HG02588 (cell line): ENCODE results near the gene GPHN.
"Not testable (repeated sequence)": the region's sequence is repeated elsewhere in the genome, so short reads cannot be mapped to it uniquely, and the experiment has no call there.

ENCODE experiments used
- ATAC-seq: cut with Tn5 transposase; IDR thresholded peaks from one replicate; pipeline ENCODE4 v1.9.1; 2021; ENCODE audit warnings: mild to moderate bottlenecking, moderate library complexity; ENCODE audit not compliant: unreplicated experiment

GPHN gene

GRCh38 chr14:66758031-66758613, 250.2 kb downstream of the GPHN start:
- no peak for ATAC-seq

GRCh38 chr14:66772146-66772545, 264.2 kb downstream of the GPHN start:
- ATAC-seq: no peak

DNA sequence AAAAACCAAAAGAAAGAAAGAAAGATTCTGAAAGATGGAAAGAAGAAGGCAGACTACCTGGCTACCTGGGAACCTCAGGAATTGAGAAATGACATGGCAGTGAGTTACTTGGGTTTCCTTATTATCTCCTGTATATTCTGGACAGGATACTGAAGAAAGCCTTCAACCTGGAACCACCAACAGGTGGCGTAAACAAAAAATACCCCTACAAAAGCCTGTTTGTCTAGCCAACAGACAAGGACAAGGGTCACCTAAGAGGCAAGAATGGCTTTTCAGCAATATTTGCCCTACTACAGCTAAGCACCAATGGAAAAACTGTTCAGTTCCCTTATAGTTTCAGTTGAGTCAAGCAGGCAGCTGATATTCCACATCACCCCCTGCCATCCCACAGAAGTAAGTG, 274.9 kb downstream of the GPHN start:
- ATAC-seq: no peak

- ATAC-seq: no peak
Observed at GRCh38 chr14:66790101-66790500, 282.2 kb downstream of the GPHN start.

DNA sequence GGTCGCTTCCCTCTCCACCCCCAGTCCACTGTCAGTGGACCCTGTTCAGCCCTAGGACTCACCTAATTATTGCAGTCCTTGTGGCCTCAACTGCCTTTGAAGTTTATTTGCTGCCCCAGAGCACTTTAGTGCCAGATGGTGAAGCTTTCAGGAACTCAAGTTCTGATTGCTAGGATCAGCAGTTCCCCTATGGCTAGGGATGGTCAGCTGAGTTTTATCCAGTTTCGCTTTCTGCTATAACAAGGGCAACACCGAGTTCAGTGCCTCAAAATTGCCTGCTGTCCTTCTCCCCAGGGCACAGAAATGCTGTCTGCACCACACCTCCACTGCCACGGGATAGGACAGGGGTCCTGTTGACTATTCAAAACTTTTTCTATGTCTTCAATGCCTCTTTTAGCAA, 295.0 kb downstream of the GPHN start:
- no peak for ATAC-seq

GRCh38 chr14:66804141-66804540, 296.2 kb downstream of the GPHN start:
- ATAC-seq: no peak

DNA sequence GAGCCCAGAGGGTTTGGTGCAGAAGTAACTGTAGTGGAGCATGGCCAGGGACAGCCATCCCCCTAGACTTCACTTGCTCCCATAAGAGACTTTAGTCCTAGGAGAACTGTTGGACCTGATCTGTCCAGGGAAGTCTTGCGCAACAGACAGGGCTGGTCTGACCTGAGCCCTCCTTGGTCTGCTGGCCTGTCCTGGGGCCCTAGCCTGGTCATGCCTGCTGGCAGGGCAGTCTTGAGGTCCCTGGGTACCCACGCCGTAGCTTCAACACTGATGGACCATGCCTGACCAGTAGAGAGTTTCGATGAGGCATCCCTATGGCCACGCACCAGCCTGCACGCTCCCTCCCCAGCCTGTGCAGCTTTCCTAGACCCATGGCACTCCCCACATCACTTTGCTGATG, 305.7 kb downstream of the GPHN start:
- ATAC-seq: no peak

DNA sequence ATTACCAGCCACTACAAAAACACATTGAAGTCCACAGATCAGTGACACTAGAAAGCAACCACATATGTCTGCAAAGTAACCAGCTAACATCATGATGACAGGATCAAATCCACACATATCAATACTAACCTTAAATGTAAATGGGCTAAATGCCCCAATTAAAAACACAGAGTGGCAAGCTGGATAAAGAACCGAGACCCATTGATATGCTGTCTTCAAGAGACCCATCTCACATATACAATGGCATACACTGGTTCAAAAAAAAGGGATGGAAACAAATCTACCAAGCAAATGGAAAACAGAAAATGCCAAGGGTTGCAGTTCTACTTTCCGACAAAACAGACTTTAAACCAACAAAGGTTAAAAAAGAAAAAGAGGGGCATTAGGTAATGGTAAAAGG, 307.7 kb downstream of the GPHN start:
- no peak for ATAC-seq

DNA sequence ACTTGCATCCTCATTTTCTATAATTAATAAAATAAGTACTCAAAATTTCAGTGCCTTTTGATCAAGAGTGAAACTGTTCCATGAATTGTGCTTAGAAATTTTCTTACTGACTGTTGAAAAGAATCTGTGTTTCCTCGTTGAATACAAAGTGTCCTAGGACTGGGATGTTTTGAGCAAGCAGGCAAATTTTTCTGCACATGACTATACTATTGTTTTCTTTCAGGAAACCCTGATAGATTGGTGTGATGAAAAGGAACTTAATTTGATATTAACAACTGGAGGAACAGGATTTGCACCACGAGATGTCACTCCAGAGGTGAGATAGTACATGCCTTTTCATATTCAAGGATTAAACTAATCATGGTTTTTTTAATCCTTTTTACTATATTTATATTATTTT, 316.3 kb downstream of the GPHN start:
- no peak for ATAC-seq

GRCh38 chr14:66827182-66827581, 319.2 kb downstream of the GPHN start:
- ATAC-seq: no peak

DNA sequence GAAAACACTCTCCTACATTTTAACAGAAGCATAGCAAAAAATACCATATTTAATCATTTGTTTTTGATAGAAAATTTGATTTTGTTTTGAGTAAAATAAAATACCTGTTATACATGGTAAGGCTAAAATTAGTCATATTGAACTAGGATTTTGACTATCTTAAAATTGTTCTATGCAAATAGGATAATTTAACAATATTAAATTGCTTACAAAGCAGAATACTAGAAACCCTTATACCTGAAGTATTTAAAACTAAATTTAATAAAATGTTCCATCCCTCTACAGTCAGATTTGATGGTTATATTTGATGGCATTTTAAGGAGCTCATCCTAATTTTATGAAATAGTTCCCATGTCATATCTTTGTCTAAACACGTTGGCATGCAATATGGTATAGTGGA, 323.2 kb downstream of the GPHN start:
- no peak for ATAC-seq

DNA sequence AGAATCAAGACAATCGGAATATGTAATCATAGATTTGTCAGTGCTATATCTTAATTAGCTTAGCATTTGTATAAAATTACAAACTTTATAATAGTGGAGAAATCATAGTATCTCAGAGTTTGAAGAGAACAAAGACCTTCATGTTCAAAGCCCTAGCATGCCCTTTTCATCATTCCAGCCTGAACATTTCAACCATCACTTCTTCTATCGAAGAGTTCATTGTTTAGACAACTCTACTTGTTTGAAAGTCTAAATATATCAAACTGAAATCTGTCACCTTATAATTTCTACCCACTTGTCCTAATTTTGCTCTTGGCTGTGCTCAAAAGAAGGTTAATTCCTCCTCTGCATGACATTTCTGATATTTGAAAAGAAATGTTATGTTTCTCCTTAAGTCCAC, 325.9 kb downstream of the GPHN start:
- no peak for ATAC-seq

DNA sequence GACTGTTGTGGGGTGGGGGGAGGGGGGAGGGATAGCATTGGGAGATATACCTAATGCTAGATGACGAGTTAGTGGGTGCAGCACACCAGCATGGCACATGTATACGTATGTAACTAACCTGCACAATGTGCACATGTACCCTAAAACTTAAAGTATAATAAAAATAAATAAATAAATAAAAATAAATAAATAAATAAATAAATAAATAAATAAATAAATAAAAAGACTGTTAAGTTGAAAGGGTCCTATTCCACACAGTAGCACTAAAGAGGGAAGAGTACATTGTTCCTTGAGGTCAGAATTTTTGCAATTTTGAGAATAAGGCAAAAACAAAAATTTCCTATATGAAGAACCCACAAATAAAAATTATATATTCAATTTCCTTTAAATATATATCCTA, 329.5 kb downstream of the GPHN start:
- ATAC-seq: not testable (repeated sequence)

- no peak for ATAC-seq
Observed at GRCh38 chr14:66842911-66843512, 335.1 kb downstream of the GPHN start.

- no peak for ATAC-seq
Observed at GRCh38 chr14:66850258-66850888, 342.4 kb downstream of the GPHN start.

DNA sequence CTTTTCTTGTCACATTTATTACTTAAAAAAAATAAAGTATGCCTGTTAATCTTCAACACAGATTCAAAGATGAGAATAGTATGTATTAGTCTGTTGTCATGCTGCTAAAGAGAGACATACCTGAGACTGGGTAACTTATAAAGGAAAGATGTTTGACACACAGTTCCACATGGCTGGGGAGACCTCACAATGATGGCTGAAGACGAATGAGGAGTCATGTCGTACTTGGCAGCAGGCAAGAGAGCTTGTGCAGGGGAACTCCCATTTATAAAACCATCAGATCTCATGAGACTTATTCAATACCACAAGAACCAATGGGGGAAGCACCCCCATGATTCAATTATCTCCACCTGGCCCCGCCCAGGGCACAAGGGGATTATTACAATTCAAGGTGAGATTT, 345.4 kb downstream of the GPHN start:
- no peak for ATAC-seq

DNA sequence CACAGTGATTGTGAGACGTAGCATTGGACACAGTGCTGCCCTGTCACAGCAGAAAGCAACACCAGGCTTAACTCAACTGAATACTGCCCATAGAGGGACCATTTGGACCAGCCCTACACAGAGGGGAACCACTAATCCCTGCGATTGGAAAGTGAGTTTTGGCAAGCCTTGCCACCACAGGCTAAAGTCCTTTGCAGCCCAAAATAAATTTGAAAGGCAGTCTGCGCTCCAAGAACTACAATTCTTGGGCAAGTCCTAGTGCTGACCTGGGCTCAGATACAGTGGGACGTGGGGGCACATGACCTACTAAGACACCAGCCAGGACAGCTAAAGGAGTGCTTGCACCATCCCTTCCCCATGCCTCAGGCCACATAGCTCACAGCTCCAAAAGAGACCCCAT, 349.9 kb downstream of the GPHN start:
- ATAC-seq: no peak

DNA sequence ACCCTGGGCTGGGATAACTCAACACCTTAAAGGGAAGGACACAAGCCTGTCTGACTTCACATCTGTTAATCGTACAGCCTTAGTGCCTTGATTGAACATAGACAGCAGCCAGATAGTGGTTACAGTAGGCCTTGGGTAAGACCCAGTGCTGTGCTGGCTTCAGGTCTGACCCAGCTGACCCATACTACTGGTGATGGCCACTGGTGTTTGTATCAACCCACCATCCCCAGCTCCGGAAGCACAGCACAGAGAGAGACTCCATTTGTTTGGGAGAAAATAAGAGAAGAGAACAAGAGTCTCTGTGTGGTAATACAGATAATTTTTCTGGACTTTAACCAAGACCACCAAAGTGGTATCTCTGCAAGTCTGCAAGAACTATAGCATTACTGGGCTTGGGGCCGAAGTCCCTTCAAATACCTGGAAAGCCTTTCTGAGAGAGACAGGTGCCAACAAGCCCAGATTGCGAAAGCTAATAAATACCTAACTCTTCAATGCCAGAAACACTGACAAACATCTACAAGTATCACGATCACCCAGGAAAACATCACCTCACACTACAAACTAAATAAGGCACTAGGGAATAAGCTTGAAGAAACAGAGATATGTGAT, 351.2 kb downstream of the GPHN start:
- ATAC-seq: no peak

DNA sequence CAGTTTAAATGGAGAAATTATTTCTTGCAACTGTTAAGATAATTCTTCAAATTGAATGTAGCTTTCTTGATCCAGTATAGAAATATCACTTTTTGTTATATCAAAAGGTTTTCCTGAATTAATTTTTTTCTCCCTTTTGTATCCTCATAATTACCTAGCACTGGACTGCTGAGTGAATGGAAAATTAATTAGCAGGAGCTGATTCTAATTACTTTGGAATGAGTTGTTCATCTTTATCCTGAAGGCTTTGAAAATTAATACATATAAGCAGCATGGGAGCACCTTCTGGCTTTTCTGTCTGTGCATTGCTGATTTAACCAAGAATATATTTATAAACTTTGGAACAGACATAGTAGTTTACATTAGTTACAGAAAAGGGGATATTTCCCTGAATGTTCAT, 373.6 kb downstream of the GPHN start:
- no peak for ATAC-seq

DNA sequence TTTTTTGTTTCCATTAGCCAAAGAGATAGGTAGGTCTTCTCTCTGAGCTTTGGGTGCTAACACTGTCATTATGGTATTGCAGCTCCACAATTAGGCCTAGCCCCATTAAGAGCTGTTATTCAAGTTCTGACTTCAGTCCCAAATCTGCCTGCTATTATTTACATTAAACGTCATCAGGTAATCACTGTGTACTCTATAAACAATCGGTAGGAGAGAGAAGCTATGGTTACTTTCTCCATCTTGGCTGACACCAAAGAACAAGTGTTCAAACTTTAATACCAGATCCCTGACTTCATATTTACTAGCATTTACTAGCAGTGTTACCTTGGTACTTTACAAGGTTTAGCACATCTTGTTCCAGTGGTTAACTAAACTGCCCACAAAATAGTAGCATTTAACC, 376.2 kb downstream of the GPHN start:
- no peak for ATAC-seq

DNA sequence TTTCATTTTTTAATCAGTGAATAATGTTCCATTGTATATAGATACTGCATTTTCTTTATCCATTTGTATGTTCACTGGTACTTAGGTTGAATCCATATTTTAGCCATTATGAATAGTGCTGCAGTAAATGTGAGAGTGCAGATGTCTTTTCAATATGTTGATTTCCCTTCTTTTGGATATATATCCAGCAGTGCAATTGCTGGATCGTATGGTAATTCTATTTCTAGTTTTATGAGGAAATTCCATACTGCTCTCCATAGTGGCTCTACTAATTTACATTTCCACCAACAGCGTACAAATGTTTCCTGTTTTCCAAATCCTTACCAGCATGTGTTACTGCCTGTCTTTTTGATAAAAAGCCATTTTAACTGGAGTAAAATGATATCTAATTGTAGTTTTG, 392.8 kb downstream of the GPHN start:
- no peak for ATAC-seq

GRCh38 chr14:66910311-66910840, 402.4 kb downstream of the GPHN start:
- ATAC-seq: no peak
